Measurements from ENCODE around the gene GGCX.

GGCX gene

DNA sequence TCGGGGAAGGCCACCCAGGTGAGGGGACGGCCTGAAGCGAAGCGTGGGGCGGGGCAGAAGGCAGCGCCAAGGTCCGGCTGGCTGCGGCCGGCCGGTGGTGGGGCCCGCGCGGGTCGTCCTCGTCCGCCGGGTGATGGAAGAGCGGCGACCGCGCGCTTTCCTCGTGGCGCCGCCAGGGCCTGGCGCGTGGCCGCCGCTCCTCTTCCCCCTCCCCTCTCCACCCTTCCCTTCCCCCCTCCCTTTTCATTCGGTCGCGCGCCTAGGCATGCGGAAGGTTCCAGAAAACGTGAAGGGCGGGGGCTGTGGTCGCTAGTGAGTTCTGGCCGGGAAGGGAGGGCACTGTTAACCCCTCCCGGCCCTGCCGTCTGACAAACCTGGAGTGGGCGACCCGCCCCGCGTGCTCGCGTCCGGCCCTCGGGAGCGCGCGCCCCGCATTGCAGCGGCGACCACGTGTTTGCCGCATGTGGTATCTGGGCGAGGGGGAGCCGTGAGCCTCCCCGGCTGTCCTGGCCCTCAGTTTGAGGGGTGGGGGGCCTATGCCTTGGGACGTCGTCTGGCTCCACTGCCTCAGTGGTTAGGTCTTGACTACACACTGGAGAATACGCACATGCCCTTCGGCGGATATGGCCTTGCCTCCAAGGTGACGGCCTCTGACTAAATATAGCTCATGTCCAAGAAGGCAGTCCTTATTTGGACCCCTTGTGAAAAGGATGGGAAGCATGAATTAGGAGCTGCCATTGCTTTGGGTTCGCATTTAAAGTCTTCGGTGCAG lies 21.7 kb downstream of the GGCX start:
- DNase-seq, result peak; percentile 78

DNA sequence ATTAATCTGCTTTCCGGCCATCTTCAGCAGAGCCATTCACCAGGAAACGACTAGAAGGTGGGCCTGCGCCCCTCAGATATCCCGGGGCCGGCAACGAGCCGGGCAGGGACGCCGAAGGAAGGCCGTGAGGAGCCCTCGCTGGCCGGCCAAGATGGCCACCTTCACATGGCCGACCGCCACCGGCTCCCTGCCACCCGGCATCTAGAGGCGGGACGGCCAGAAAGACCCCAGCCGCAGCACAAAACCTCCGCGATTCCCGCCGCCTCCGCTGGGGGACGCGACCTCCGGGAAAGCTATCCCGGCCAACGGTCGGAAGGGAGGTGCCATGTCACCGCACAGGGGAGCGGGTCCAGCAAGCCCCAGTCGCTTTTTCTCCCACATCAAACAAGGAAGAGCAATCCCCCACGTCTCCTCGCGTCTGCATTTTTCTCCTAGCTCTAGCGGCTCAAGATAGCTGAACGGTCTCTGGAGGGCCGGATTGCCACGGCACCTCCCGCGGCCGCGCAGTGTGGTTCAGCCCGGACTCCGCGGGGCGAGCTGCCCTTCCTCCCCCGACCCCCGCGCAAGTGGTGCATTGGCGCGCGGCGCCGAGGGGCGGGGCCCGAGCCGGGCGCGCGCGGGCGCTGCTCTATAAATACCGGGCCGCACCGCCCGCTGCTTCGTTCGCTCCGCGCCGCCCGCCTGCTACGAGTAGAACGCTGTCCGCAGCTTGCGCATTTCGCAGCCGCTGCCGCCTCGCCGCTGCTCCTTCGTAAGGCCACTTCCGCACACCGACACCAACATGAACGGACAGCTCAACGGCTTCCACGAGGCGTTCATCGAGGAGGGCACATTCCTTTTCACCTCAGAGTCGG lies 22.6 kb downstream of the GGCX start, which contains the start of gene MAT2A:
Gene MAT2A (plus strand): TSS at position 662 of the 854 bp plus-strand sequence. CDS start 120 bp downstream, at position 782.
- DNase-seq, result peak; percentile 91

DNA sequence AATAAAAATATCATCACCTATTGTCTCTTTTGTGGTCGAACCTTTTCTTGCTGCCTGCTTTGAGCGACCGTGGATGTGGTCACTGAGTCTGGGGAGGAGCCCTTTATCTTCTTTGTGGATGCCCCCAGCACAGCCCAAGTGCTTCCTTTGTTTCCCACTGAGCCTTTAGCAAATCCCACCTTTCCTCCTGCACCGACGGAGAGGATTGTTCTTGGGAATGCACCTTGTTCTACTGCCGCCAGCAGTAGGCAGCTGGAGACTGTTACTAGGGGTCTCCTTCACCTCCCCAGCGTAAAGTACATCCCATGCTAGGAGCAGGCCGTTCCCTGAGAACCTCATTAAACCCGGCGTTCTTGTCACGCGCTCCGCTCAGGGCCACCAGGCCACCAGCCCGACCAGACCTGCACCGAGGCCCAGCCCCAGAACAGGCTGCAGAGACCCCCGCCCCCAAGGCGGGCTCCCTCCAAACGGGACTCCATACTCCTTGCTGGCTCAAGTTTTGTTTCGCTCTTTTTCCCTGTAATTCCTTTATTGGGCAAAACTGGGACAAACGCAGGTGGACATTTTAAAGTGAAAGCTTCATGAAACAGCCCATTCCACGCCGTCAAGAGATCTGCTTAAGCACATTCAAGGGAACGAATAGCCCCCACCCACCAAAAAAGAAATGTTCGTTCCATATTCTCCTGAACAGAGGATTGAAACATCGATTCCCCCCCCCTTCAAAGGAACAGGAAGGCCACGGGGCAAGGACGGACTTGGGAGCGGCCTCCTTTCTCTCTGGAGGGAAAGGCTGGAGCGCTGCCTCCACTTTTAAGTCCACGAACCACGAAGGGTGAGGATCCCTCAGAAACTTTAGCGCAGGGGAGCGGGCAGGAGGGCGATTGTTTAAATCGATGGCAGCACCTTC lies 23.4 kb downstream of the GGCX start:
- peak; percentile 34 for DNase-seq

DNA sequence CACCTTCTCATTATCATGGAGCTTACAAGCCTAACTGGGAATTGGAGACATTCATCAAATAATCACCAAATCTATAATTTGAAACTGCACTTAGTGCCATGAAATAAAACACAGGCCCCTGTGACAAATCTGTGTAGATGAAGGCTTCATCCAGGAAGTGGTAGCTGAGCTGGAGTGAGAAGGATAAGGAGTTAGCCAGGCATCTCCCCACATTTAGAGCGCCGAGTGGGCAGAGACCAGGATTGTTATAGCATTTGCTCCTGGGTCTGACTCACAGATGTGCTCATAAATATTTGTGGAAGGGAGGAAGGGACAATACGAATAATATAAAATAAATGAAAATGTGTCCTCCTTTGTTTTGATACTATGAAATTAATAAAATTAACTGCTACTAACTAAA lies 24.8 kb downstream of the GGCX start:
- DNase-seq, result no peak

DNA sequence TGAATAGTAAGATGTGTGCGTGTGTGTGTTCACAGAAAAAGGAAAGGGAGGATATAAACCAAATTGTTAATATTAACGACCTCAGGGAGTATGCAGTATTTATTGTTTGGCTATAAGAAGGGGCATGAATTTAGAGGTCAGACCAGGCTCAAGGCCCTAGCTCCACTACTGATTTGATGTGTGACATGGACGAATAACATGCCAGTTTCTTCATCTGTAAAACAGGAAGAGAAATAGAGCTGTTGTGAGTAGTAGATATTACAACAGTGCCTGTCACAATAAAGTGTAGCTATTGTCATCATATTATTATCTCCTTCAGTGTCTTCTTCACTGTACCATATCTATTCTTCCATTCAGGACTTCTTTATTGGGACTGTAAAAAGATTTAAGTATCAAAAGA lies 26.4 kb downstream of the GGCX start:
- DNase-seq, result no peak

DNA sequence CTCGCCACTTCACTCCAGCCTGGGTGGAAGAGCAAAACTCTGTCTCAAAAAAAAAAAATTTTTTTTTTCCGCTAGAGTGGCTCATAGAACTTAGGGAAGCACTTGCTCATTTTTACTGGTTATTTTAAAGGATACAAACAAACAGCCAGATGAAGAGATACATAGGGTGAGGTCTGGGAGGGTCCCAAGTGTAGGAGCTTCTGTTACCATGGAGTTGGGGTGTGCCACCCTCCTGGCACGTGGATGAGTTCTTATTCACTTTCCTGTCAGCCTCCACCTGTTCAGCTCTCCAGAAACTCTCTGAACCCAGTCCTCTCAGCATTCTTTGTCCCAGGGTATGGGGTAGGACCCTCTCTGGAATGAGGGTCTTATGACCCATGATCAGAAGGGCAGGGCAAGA lies 27.2 kb downstream of the GGCX start:
- no peak for DNase-seq

DNA sequence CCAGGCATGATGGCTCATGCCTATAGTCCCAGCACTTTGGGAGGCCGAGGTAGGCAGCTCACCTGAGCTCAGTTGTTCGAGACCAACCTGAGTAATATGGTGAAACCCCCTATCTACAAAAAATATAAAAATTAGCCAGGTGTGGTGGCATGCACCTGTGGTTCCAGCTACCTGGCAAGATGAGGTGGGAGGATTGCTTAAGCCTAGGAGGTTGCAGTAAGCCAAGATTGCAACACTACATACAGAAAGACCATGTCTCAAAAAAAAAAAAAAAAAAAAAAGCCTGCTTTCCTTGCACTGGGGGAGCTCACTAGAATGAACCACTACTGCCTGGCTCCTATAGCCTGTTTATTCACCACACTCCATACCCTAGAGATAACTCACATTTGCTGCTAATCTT lies 29.7 kb downstream of the GGCX start:
- no peak for DNase-seq

DNA sequence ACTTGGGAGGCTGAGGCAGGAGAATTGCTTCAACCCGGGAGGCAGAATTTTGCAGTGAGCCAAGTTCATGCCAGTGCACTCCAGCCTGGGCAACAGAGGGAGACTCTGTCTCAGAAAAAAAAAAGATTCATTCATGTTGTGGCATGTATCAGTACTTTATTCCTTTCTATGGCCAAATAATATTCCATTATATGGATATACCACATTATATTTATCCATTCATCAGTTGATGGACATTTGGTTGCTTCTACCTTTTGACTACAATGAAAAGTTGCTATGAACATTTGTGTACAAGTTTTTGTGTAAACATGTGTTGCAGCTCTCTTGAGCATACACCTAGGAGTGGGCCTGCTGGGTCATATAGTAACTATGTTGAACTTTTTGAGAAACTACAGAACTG lies 31.5 kb downstream of the GGCX start:
- DNase-seq, result no peak

DNA sequence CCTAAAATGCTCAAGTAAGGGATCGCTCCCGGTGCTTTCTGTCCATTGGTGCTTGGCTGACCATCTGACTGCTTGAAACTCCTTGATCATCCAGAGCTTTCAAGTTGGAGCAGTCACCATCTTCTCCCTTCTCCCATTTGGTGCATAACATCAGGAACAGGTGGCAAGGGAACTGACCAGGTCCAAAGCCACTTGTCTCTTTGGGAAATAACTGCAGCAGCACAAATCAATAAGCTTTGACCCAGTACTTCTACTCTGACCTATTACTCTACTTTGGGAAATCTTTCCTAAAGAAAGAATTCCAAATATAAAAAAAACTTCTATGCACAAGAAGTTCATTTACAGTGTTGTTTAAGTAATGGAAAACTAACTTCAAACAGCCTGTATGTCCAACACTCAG lies 32.9 kb downstream of the GGCX start:
- DNase-seq, result no peak

DNA sequence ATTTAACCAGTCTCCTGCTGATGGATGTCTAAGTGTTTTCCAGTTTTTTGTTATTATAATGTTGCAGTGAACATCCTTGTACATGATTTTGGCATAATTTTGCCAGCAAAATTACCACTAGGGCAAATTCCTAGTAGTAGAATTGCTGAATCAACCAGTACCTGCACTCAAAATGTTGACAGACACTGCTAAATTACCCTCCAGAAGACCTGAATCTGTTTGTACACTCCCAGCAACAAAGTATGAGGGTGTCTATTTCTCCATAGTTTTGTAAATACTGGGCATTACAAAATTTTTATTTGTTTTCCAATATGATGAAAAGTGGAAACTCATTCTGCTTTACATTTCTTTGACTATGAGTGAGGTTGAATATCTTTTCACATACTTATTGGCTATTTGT lies 33.5 kb downstream of the GGCX start:
- DNase-seq, result no peak

DNA sequence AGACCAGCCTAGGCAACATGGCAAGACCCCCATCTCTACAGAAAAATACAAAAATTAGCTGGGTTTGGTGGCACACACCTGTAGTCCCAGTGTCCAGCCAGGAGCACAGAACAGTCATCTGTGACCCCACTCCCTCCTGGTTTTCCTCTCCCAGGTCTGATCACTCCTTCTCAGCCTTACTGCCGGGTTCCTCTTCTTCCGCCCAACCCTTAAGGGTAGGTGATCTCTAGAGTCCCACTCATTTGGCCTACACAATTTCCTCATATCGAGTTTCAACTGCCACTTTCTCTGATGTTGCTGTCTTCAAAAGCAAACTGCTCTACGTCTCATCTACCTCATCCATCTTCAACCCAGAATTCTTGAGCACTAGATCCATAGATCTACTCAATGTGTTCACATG lies 35.7 kb downstream of the GGCX start:
- no peak for DNase-seq

DNA sequence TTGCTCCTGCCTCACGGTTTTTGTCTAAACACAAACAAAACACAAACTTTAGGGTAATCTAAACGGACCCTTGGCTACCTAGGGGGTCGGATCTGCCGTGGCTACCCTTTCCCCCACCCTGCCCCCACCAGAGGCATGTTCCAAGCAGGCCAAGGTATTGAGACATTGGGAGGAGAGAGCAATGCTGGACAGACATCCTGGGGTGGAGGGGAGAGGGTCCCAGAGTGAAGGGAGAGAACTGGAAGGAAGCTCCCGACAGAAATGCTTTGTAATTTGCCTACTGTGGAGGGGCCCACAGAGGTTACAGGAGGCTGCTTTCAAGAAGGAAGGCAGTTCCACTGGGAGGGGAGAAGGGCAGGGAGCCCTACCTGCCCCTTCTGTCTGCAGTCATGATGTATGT lies 36.3 kb downstream of the GGCX start:
- no peak for DNase-seq

DNA sequence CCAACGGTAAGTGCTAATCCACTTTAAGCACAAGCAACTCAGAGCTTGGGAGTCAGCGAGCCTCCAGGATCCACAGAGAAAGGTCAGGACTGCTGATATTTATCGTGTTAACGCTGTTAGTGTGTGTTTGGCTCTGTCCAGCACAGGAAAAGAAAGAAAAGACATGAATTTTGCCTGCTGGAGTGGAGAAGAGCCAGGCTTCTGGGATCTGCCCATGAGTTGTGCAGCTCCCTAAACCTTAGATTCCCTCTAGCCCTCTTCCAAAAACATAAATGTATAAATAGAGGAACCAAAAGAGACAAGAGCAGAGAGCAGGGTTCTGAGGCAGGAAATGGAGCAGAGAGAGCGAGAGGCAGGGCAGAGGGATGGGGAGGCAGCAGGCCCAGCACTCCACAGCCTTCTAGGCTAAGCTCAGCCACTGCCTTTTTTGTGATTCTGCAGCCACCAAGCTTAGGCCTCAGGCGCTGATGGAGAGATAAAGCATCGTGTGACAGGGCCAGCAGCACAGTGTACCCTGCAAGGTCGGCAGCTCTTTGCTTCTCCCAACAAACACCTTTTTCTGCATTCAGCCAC lies 36.9 kb downstream of the GGCX start:
- DNase-seq, result no peak

DNA sequence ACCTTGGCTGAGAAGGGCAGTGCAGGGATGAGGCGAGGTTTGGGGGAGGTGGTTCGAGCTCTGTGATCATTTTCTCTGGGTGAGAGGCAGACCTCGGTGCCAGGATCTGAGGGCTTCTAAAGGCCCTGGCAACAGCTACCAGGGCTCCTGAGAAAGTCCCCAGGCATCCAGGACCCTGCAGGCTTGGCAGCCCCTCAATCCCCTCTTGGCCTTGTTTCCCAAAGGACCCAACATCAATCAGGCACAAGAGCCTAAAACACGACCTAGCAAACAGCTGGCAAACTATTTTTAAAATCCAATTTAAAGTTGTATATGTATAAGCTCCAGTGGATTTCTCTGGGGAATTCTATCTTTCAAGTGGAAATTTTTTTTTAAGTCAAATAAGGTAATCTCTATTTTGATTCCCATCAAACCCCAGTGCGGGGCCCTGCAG lies 37.4 kb downstream of the GGCX start:
- DNase-seq, result no peak

DNA sequence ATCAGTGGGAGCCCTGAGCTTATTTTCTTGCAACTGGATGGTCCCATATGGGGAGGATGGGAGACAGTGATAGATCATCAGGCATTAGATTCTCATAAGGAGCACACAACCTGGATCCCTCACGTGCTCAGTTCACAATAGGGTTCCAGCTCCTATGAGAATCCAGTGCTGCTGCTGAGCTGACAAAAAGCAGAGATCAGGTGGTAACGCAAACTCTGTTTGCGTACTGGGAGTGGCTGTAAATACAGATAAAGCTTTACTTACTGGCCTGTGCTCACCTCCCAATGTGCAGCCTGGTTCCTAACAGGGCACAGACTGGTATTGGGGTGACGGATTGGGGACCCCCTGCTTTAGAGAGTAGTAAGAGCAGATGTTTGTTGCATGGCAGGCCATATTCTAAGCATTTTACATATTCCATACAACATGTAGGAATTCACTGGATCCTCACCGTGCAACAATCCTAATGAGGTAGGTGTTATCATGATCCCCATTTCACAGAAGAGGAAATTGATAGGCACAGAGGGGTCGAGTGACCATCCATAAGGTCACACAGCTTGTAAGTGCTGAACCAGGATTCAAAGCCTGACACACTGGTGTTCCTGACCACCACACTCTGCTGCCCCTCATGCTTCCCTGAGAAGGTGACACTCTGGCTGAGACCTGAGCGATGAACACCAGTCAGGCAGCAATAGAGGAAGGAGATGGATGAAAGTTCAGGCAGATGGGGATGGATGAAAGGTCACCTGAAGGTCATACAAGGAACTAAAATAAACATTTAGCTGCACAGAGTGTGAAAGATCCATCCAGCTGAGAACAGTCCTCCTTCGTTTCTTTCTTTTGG lies 38.0 kb downstream of the GGCX start:
- no peak for DNase-seq

DNA sequence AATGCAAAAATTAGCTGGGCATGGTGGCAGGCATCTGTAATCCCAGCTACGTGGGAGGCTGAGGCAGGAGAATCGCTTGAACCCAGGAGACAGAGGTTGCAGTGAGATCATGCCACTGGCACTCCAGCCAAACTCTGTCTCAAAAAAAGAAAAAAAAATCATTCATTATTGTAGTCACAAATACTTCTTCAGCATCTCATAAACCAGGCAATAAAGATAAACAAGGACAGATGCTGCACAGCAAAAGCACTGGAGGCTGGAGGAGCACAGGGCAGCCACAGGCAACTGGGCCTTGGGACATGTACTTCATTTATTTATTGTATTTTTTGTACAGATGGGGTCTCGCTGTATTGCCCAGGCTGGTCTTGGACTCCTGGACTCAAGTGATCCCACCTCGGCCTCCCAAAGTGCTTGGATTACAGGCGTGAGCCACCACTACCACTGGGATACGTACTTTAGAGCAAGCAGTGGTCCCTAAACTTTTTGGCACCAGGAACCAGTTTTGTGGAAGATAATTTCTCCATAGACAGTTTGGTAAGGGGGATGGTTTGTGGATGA lies 39.1 kb downstream of the GGCX start:
- DNase-seq, result no peak

DNA sequence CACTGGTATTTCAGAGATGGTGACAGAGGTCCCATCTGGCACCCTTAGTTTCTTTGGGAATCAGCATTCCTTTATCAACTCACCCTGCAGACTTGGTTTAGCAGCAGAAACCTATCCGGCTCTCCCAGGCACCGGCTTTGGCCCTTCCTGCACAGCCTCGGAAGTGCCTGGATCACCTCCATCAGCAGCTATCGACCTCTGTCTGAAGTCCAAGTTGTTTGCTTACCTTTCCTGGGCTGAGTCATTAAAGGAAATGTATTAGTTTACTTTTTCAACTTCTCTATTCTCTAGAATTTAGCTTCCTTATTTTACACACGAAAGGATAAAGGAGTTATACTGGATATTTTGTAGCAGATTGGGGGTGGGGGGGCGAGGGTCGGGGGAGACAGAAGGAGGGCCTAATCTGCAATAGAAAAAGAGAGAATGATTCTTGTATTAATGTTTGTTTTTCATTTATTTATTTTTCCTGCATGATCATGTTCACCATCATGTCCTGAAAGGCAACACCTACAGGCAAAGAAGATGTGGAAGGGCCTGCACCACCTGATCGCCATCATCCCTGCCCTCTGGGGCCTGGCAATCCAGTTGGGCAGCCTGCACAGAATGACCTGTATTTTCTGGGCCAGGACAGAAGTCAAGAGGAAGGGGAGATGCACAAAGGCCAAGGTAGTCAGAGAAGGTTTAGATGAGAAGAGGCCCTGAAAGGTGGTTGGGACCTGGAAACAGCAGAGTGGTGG lies 44.5 kb downstream of the GGCX start:
- DNase-seq, result no peak

DNA sequence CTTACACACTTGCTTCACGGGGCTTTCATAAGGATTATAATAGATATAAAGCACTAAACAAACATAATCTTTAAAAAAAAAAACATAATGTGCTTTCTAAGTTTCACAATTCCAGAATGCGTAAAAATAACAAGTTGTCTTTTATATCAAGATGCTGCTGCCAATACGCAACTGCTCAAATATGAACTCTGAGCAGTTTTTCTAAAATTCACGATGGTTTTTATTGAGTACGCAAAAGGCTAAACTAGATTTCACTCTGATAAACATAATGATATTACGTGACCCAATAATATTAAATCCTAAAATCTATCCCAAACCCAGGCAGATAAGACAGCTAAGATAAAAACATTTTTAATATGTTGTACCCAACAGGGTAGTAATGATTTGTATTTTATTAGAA lies 47.0 kb downstream of the GGCX start:
- no peak for DNase-seq

DNA sequence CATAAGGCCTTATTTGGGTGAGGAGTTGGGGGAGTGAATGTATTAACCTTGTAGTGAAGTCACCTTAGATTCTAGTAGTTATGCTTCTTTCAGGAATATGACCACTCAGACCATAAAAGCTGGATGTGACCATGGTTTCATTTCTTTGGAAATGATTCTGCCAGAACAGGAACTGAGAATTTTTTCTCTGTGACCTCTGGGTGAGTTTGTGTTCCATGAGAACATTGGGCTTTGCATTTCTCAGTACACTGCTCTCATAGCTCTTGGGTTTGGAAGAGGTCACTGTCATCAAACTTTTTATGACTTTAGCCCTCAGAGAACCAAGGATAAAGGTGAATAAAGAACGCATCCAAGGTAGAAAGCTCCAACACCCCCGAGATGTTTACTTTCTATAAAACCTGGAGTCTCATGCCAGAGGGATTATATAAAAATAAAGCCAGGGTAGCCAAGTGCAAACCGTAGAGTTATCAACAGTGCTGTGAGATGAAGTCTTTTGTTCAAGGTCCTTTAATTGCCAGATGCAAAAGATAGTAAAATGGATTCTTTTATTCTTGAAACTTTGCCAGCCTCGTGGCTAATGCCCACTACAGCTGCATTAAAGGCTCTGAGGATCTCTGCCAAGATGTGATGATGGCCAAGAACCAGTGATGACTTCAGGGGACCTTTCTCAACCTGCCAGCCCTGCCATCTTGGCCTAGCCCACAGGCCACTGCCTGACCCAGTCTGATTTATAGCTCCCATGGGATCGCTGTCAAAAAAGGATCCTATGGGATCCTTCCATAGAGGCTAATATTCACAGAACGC lies 50.1 kb downstream of the GGCX start:
- DNase-seq, result no peak

DNA sequence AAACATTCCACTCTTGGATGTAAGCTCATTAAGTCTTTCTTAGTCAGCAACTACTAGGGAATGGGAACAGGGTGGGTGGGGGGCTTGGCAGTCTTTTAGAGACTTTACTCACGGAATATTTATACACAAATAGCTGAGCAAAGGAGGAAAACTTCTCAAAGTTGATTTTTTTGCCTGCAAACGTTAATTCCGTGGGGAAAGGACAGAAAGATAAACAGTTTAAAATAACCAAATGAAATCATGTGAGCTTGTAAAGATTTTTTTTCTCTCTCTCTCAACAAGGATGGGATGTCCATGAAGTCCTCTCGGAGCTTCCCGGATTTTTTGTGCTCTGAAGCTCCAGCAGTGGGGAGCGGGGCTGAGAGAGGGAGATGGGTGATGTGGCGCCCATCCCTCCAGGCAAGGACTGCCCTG lies 54.5 kb downstream of the GGCX start:
- no peak for DNase-seq
